ENCODE data around the gene KLF15.

GRCh38 chr3:126390201-126390600 is 33.0 kb upstream of the KLF15 start:
- TF ChIP-seq CTCF (IDR thresholded peaks at IDR 0.05; ENCODE audit: control extremely low read depth in 1 of 3, insufficient read depth in 1 of 3, low read depth in 1 of 3, low read length in 3 of 3) (no peak), POLR2AphosphoS5 (IDR thresholded peaks at IDR 0.05; ENCODE audit: low read depth, low read length) (no peak), YY1 (IDR thresholded peaks at IDR 0.05; ENCODE audit: low read depth, low read length) (no peak), GABPA (IDR thresholded peaks at IDR 0.05; ENCODE audit: borderline replicate concordance, insufficient read depth, low read length) (no peak), TBP (IDR thresholded peaks at IDR 0.05; ENCODE audit: low read depth, low read length) (no peak), NRF1 (IDR thresholded peaks at IDR 0.05; ENCODE audit: low read depth, low read length) (no peak), JUN (IDR thresholded peaks at IDR 0.05; ENCODE audit: low read depth, low read length) (no peak), RBBP5 (IDR thresholded peaks at IDR 0.05; ENCODE audit: borderline replicate concordance, low read depth, low read length) (no peak)

Measured in H1 (cell line).